Retina (tissue), 1 donor: ENCODE data around the gene C2orf69.
A peak's percentile ranks its signal among the peaks of the same experiment; 100 is the strongest.

Experiments used
- DNase-seq: peaks from one replicate; pipeline ENCODE4 v3.0.0-alpha.2; 2016

The C2orf69 gene

DNA sequence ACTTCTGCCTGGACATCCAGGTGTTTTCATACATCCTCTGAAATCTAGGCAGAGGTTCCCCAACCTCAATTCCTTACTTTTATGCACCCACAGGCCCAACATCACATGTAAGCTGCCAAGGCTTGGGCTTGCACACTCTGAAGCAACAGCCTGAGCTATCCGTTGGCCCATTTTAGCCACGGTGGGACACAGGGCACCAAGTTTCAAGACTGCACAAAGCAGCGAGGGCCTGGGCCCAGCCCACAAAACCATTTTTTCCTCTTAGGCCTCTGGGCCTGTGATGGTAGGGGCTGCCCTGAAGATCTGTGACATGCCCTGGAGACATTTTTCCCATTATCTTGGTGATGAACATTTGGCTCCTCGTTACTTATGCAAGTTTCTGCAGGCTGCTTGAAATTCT lies 5.9 kb downstream of the C2orf69 start:
- DNase-seq, result no peak

DNA sequence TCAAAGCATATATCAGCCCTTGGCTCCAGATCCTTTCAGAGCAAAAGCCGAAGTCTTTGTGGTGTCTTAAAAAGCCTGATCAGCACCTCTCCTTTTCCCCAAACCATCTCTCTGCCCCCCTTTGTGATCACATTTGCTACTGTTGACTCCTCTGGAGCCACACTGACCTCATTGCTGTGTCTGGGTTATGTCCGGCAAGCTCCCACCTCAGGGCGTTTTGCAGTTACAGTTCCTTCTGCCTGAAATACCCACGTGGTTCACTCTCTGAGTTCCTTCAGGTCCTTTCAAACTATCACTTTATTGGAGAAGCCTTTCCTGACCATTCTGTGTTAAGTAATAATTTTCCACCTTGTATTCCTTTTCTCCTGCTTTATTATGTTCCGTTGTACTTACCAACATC lies 11.8 kb downstream of the C2orf69 start:
- DNase-seq, result no peak

DNA sequence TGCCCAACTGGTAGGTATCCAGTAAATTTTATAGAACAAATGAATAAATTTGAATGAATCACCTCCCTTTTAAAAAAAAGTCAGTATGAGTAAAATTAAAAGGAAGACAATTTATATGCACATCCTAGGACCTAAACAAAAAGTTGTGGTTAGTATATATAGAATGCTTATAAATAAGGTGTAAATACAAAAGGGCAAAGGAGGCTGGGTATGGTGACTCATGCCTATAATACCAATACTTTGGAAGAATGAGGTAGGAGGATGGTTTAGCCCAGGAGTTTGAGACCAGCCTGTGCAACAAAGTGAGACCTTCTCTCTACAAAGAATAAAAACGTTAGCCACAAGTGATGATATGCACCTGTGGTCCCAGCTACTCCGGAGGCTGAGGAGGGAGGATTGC lies 12.8 kb downstream of the C2orf69 start:
- no peak for DNase-seq

DNA sequence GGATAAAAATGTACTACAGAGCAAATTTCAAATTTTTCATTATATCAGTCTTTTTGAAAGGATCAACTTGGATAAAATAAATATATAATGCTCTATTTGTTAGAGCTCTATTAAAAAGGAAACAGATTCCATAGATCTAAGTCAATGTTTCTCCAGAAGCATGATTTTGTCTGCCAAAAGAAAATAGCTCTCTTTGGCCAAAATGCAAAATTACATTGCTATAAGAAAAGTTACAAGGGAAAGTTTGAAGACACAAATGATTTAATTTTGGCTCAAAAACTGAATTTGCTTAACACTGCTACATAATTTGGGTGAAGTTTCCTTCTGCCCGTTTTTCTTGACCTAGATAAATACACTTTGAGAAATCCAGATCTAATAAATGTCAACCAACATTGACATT lies 15.7 kb downstream of the C2orf69 start:
- DNase-seq, result no peak

DNA sequence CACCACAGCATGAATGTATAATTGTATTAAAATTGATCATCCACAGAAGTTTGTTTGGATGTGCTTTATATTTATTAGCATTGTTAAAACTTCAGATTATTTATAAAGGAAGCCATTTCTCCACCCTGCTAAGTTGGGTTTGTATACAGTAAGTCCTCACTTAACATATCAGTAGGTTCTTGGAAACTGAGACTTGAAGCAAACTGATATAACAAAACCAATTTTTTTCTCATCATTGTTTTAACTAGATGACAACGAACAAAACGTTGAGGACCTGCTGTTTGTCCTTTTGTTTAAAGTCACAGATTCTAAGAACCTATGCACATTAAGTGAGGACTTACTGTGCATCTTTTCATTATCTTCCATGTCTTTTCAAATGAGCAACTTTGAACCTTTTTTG lies 17.1 kb downstream of the C2orf69 start:
- DNase-seq, result no peak

DNA sequence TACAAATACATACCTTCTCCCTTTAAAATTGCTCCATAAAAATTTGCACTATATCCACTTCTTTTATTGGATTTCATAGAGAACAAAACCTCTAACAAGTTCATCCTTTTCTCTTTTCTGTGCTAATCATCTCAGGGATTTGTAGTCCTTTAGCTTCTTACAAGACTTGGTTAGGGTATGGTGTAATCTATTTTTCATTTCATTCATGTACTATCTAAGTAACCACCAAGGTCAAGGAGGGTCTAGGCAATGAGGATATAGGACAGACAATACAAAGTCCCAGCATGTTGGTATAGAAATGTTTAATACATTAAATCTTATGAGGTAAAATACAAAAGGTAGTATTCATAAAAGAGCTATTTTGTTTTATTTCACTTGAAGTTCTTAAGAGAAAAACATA lies 17.5 kb downstream of the C2orf69 start:
- no peak for DNase-seq

DNA sequence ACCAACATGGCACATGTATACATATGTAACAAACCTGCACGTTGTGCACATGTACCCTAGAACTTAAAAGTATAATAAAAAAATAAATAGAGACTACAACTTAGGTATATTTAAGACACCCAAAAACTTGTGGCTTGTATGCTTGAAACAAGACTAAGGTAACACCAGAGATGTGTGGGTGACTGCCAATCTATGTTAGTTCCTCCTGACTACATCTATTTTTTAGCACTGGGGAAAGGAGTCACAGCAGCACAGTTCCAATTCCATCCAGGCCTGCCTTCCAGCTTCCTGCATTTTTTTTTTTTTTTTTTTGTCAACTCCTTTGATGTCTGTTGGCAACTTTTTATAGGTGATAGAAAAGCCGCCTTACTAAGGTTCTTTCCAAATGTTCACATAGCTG lies 18.2 kb downstream of the C2orf69 start:
- no peak for DNase-seq

DNA sequence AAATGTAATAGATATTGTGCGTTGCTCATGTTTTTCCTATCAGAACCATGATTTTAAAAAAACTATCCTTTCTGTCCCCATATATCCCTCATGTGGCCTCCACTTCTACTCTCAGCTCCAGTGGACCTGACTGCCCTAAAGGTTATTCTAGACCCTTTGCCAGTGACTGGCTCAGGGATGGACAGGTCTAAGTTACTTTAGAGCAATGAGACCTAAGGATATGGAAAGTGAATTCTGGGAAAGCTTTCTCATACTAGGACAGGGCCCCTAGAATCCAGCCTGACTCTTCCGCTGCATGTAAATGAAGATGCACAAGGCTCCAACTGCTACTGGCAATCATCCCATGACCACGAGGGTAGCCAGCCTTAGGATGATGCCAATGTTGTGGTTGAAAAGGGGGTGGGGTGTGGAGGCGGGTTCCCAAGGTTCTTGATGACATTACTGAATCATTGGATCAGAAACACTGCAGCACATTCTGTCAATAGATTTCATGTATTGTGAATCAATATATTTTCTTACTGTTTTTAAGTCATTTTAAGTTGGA lies 21.3 kb downstream of the C2orf69 start:
- no peak for DNase-seq

DNA sequence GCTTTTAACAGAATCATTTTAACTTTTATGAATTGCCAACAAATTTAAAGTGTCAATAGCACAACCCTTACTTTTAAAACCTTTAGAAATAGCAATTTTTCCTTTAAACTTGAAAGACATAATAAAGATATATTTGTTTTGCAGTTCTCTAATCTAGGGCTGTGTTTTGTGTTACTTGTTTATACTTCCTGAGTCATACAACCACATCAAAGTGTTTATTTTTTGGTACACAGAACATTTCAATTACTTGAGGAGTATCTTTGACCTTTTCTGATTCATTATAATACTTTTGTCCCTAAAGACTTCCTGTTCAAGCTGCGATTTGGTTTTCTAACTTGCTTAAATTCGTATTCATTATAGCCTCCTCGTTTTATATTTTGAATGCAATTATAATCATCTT lies 22.4 kb downstream of the C2orf69 start:
- DNase-seq, result no peak

DNA sequence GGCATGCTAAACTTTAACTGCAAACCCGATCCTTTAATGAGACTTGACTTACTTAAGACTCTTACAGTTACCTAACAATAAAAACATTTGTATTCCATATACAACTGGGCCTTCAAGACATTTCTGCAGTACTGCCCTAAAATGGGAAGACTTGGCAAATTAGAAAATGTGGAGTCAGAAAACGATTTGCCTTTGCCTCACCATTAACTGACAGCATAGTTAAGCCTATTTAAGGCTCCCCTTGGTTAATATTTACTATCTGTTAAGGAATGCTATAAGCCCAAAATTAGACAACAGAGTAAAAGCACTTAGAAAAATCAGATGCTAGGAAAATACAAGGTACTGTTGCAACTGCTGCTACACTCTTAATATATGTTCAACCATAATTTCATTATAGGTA lies 25.5 kb downstream of the C2orf69 start:
- no peak for DNase-seq

DNA sequence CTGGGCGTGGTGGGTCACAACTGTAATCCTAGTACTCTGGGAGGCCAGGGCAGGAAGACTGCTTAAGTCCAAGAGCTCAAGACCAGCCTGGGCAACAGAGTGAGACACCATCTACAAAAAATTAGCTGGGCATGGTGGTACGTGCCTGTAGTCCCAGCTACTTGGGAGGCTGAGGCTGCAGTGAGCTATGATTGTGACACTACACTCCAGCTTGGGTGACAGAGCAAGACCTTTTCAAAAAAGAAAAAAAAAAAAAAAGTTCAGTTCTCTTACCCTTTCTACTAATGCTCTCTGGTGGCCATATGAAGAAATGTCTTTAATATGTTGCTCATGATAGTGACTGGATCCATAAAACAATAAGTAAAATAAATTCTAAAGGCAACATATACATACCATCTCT lies 29.3 kb downstream of the C2orf69 start:
- DNase-seq, result no peak

DNA sequence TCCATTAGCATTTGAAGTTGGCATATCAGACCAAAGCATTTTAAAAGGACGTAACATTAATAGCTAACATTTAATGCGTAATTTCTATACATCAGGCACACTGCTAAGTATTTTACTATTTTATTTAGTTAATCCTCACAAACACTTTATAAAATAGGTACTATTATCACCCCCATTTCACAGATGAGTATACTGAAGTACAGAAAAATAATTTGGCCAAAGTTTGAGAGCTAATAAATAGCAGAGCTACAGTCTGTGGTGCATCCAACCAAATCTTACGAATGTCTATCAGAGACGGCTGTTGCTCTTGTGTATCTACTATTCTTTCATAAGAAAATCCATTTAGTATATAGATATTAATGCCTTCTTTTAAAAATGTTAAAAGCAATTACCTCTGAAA lies 32.3 kb downstream of the C2orf69 start:
- DNase-seq, result no peak

DNA sequence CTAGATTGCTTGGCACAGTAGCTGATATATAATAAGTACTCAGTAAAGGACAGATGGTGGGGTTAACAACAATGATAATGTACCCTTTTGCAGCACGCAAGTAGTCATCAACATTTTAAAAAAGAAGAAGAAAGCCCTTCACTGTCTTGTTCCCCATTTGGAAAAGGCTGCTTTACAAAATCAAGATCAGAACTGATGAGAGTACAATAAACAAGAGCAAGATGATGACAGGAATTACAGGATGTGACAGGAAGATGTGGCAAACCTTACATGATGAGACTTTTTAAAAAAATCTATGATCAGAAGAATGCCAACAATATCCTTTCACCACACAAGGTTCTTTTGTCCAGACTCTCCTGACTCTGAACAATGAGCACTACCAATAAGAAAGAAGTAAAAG lies 35.1 kb downstream of the C2orf69 start:
- DNase-seq, result no peak

DNA sequence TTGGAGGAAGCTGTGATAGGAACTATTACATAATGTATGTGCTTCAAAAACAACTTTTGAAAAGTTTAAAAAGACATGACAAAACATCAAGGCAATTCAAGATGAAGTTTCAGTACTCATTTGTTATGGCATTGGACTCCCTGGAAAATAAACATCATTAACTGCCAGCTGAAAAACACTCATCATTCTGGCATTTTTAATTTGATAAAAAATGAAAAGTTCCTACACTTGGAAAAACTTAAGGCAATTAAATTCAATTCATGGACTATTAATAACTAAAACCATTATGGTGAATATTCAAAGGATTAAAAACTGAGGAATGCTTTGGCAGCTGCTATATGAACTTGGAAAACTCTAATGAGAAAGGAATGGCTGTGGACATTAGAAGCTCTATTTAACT lies 35.7 kb downstream of the C2orf69 start:
- DNase-seq, result no peak

DNA sequence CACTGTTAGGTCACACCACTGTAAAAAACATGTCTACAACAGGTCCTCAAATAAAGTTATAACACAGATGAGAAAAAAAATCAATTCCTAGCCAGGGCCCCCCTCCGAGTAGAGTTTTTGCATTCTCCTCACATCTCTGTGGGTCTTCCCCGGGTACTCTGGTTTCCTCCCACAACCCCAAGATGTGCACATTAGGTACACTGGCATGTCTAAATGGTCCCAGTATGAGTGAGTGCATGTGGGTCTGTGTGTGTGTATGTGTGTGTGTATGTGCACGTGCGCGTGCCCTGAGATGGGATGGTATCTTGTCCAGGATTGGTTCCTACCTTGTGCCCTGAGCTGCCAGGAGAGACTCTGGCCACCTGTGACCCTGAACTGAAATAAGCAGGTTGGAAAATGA lies 39.3 kb downstream of the C2orf69 start:
- no peak for DNase-seq

DNA sequence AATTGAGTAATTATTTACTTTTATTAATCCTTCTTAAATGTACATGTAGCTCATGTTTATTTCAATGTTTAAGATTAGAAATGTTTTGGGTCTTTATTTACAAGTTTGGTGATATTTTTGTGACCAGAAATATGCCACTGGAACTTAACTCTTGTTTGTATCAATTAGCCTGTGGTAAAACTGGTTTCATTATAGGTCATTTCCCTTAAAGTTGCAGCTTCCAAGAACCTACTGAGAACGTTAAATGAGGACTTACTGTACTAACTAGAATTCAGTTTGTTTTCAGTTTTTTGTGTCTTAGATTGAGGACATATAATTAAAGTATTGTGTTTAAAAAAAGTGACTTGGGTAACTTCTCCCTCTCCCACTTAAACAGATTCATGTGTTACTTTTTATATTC lies 39.9 kb downstream of the C2orf69 start:
- no peak for DNase-seq

DNA sequence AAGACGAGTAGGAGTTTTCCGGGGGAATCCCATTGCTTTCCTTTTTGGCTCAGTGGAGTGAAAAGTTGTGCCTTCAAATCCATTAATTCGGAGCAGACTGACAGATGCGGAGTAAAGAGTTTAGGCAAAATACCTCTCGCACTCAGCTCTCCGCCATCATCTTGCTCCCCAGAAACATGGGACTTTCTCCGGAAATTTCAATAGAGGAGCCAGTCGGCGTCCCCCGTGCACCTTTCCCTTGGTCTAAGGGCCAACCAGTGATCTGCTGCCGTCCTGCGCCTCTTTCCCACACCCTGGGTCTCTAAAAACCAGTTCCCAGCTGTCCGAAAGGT lies 43.9 kb downstream of the C2orf69 start:
- DNase-seq, result no peak

DNA sequence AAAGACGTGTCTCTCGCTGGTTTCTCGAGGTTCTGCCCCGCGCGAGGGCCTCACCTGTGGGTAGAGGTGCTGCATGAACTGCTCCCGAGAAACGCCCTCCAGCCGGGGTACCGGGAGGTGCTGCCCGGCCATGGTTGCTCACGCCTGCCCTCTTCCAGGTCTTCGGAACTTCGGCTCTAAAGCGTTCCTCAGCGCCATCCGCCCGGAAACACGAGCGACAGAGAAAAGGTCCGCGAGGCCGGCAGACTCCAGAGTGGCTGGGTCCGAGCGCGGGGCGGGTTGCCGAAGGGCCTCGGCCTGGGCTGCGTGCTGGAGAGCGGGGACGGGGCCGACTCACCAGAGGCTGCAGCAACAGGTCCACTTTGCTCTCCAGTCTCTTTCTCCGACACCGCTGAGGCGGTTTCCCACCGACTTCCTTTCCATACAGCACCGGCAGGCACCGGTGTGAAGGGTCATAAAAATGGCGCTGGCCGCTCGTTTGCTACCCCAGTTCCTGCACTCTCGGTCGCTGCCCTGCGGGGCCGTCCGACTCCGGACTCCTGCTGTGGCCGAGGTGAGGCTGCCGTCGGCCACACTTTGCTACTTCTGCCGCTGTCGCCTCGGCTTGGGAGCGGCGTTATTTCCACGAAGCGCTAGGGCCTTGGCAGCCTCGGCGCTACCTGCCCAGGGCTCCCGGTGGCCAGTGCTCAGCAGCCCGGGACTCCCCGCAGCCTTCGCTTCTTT lies 44.4 kb downstream of the C2orf69 start, which contains the start of the genes MAIP1 and TYW5:
MAIP1 (plus strand) TSS at position 244 of the 723 bp plus-strand sequence; CDS start at position 461, 217 bp downstream.
TYW5 (minus strand) TSS at position 153 of the 723 bp plus-strand sequence; CDS start at position 132, 21 bp downstream.
- DNase-seq, result peak; percentile 97

DNA sequence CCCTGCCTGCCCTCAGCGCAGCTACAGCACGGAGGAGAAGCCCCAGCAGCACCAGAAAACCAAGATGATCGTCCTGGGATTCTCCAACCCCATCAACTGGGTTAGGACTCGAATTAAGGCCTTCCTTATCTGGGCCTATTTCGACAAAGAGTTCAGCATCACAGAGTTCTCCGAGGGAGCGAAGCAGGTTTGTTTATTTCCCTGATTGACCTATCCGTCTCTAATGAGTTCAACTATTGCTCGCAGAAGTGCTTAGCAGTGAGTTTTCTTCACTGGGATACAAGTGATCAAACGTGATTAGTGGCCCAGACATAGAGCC lies 44.9 kb downstream of the C2orf69 start:
- DNase-seq, result no peak

DNA sequence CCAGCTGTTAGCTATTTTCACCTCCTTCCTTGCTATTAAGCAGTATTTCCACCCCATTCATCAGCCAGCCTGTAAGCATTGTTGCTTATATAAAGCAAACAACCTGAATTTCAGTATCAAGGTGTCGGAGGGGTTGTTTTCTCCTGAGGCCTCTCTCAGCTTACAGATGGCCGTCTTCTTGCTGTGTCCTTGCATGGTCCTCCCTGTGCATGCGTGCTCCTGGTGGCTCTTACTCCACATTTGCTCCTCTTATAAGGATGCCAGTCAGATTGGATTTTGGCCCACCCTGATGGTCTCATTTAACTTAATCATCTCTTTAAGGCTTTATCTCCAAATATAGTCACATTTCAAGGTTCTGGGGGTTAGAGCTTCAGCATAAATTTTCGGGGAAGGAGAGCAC lies 46.9 kb downstream of the C2orf69 start:
- no peak for DNase-seq

DNA sequence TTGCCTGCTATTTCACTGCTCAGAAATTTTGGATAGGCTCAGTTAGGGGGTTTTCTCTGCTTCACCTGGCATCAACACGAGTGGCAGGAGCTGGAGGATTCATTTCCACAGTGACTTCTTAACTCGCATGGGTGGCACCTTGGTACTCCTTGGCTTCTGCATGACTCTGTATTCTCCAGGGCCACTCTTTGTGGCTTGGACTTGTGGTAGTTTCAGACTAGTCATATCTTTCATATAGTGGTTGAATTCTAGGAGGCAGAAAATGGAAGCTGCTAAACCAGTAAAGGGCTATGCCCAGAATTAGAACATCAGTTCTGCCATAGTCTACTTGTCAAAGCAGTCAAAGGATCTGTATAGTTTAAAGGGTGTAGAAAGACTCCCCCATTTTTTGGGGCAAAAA lies 51.1 kb downstream of the C2orf69 start:
- DNase-seq, result no peak

DNA sequence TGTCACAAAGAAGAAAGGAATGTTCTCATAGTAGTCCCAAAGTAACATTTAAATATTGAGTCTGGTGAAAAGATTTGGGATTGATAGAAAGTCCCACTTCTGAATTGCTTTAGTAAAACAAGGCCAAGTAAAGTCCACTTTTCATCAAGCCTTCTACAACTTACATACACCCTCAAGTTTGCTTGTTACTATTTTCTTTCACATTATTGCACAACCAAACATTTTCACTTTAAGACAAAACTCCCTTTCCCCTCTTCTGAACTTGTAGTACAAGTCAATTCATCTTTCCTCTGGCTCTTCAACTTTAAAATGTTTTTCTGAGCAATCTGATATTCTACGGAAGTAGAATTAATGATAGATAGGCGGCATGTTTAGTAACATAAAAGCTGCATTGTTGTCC lies 55.3 kb downstream of the C2orf69 start:
- DNase-seq, result no peak

DNA sequence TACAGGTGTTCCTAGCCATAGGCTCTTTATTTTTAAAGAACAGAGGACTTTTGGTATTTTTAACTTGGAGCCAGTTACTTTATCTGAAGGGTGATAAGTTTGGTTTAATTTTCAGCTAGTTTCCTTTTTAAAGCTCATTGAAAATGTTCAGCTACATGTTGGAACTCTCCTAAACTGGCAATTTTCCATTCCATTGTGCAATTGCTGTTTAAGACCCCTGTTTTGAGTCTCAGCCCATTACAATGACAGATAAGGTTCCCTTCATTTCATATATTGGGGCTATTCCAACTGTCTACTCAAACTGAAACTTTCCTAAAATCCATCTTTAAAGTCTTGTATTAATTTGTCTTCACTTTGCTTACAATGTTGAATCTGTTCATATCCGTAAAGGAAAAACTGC lies 55.9 kb downstream of the C2orf69 start:
- DNase-seq, result no peak

DNA sequence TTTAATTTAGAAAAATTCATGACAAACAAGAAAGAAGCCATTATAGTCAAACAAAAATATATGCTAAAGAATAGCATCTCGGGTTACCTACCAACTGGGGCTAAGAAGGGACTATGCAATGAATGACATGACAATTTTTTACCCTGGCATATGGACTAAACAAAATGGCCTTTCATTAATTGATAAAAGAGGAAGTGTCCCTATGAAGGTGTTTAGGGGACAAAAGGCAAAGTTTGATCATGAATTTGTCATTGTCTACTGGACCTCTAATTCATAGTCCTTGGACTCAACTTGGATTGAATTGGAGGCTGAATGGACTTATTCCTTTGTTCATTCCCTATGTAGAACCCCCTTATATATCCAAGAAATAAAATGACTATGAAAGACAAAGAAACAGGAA lies 57.0 kb downstream of the C2orf69 start:
- no peak for DNase-seq

DNA sequence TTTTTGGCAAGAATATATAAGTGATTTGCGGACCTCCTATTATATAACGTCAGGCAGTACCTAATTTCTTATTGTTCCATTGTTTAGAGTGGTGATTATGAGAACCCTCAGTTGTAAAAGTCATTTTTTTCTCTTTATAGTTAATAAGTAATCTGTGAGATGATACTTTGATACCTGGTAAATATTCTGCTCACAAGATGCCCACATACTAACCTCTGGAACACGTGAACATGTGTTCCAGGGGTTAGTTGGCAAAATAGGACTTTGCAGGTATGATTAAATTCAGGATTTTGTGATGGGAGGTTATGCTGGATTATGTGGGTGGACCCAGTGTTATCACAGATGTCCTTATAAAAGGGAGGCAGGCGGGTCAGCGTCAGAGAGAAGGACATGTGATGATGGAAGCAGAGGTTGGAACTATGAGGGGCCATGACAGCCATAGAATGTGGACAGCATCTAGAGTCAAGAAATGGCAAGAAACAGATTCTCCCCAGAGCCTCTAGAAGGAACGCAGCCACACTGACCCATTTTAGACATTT lies 61.1 kb downstream of the C2orf69 start:
- DNase-seq, result no peak
